ENCODE results near the gene VPS41.
"Not testable (repeated sequence)": the region's sequence is repeated elsewhere in the genome, so short reads cannot be mapped to it uniquely, and the experiment has no call there.

The VPS41 gene

DNA sequence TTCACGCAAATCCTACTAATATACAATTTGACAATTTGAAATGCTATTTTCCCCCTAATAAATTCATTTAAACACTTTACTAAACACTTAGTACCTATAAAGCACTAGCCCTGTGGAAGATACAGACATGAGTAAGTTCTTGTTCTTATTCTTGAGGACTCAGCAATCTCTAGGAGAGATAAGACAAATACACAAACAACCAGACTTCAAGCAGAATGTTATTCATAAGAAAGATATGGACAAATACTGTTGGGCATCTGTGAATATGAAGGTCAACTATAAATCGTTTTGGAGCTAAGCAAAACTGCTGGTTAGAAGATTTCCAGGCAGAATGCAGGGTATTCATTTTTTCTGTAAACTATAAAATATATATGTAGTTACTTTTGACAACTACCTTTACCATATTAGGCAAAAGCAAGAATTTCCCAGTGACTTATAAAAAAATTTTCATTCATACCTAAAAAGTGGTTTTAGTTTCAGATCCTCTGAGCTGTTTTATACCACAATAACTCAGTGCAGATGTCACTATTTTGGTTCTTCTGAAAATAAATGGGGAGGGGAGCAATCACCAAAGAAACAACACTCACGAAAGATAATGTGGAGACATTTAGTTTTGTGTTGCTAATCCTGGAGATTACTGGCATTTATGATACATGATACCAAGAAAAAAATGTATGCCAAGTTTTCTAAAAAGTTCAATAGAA is 3.8 kb downstream of the VPS41 start:
- DNase-seq: no peak

DNA sequence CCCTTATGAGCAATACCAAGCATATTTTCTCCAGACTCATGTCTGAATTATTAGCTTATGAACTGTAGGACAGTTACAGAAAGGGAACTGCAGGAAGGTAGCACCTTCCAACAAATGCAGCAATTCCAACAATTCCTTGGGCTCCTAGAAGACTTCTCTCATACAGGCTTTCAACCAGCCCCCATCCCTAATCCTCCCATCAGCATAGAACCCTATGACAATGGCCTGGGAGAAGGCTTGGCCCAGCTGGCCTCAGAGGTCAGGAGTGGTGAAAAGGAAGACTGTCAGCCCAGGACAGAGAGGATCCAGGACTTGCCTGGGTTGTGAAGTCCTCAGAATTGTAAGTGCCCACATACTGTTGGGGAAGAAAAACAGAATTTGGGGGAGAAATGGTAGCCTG is 5.9 kb downstream of the VPS41 start:
- DNase-seq: no peak

DNA sequence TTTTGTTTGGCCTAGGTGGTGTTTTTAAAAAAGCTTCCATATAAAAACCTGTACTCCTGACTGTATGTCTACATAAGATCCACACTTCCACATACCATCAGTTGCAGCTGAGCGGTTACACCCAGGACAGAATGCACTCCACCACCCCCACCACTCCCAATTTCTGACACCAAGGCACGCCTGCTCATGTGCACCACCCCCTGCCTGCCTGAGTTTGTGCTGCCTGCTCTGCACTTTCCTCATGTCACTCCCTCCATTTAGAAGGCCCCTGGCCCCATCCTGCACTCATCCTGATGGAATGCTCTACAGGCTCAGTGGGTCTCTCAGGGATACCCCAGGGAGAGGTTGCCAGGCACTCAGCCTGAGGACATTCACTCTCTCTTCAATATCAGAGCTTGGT is 6.5 kb downstream of the VPS41 start:
- no peak for DNase-seq

- no peak for DNase-seq
These were observed 15.9 kb downstream of the VPS41 start for GRCh38 chr7:38893061-38893460.

- DNase-seq: no peak
These were observed 18.4 kb downstream of the VPS41 start for GRCh38 chr7:38890597-38890996.

GRCh38 chr7:38889872-38890432 is 19.0 kb downstream of the VPS41 start:
- DNase-seq: no peak

- DNase-seq: no peak
These were observed 19.9 kb downstream of the VPS41 start for GRCh38 chr7:38889079-38889478.

DNA sequence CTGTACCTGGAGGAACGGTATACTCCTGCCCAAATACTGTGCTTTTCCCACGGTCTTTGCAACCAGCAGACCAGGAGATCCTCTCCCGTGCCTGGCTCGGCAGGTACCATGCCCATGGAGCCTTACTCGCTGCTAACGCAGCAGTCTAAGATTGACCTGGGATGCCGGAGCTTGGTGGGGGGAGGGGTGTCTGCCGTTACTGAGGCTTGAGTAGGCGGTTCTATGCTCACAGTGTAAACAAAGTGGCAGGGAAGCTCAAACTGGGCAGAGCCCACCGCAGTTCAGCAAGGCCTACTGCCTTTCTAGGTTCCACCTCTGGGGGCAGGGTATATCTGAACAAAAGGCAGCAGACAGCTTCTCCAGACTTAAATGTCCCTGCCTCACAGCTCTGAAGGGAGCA is 22.7 kb downstream of the VPS41 start:
- DNase-seq: no peak

GRCh38 chr7:38883706-38884105 is 25.3 kb downstream of the VPS41 start:
- no peak for DNase-seq

DNA sequence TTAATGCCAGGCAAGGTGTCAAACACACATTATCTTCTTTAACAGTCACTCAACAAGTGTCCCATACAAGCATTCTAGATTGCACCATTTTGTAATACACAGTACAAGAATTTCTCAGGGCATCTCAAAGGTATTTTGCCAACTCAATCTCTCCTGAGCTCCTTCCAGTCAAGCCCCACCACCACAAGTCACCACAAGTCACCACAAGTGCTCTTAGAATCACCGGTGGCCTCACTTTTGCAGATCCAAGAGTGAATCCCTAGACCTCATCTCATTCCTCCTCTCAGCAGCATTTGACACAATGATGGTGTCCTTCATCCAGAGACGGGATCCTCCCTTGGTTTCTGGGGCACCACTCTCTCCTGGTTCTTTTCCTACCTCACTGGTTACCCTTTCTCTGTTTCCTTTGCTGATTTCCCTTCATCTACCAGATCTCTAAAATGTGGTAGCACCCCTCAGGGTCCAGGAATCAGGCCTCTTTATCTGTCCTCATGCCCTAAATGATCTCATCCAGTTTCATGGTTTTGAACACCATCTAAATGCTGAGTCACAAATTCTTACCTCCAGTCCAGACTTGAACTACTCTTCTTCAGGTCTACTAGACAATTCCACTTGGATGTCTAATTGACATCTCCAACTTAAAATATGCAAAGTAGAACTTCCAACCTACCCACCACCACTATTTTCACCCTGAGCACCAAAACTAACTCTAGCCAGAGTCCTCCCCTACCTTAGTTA is 26.9 kb downstream of the VPS41 start:
- no peak for DNase-seq

DNA sequence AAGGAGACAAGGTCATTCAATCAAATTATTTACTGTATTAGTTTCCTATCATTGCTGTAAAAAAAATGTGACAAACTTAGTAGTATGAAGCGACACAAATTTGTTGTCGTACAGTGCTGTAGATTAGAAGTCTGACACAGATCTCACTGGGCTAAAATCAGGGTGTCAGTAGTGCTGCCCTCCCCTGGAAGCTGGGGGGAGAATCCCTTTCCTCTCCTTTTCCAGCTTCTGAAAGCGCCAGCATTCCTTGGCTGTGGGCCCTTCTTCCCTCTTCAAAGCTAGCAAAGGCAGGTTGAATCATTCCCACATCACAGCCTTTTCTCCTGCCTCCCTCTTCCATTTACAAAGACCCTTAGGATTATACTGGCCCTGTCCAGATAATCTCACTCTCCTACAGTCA is 28.0 kb downstream of the VPS41 start:
- no peak for DNase-seq

- DNase-seq: no peak
These were observed 28.5 kb downstream of the VPS41 start for GRCh38 chr7:38880454-38880853.

GRCh38 chr7:38880035-38880434 is 29.0 kb downstream of the VPS41 start:
- DNase-seq: no peak

DNA sequence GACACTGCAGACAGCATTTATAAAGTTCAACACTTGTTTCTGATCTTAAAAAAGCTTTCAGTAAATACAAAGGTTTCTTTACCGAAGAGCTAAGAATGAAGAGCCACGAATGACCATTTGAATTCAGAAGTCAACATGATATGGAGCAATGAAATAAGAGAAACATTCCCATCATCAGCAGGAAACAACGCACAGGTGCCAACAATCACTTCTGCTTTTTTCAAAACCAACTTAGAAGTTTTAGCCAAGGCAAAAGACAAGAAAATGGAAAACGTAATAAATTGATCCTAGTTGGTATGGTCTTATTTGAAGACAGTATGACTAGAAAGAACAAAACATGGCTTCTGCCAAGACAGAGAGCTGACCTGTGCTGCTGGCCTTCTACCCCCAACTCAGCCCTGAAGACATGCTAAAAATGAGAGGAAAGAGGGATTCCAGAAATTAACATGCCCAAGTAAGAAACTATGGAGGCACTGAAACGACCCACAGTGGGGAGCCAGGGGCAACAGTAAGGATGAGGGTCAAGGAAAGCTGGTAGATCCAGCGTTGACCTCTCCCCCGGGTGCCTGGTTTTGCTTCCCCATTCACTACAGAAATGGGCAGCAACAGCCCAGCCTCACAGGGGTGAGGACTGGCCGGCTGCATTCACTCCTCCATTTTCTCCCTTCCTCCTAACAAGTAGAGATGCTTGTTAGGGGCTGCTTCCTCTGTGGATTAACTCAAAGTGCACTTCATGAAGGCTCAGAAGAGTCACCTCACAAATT is 30.1 kb downstream of the VPS41 start:
- DNase-seq: no peak

DNA sequence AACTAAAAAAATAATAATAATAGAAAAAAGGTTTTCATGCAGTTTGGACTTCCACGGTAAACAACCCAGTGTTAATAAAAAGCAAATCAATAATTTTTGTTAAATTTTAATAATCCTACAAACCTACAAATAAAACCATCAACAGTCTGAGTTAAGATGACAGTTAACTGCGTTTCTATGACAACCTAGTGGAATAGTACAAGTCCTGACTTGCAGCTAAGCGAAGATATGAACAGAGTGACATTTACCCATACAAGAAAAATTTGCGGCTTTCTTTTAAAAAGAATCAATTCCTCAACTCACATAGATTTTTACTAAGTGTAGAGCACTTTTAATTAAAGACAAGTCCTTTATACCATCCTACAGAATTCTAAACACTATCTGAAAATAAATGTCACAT is 35.6 kb downstream of the VPS41 start:
- no peak for DNase-seq

GRCh38 chr7:38872202-38872601 is 36.8 kb downstream of the VPS41 start:
- DNase-seq: no peak

- no peak for DNase-seq
These were observed 38.8 kb downstream of the VPS41 start for GRCh38 chr7:38870147-38870546.

DNA sequence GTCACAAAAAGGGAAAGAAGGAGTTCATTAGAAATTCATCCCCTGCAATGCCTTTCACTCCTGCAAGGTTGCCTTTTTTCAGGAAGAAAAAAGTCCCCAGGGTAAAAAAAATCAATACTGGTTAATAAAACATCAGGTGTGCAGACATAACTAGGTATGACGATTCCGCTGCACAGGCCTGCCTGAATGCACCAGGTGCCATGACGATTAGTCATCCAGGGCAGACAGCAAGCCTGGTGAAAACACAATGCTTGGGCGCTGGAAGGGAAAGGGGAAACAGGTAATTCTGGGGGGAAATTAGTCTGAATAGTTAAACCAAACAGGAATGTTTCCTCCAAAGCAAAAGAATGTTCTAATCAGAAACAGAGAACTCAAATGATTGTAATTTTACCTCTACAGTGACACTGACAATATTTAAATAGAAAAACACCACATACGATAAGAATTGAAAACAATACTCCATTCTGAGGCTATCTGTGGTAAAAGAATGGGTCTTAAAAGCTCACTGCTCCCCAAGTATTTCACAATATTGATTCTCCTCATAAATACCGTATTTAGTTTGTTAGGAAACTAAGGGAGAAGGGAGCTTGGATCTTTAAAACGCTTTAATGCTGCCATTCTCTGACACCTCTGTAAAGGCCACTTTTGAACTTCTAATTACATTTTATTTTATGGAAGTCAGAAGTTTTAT is 45.2 kb downstream of the VPS41 start:
- no peak for DNase-seq

DNA sequence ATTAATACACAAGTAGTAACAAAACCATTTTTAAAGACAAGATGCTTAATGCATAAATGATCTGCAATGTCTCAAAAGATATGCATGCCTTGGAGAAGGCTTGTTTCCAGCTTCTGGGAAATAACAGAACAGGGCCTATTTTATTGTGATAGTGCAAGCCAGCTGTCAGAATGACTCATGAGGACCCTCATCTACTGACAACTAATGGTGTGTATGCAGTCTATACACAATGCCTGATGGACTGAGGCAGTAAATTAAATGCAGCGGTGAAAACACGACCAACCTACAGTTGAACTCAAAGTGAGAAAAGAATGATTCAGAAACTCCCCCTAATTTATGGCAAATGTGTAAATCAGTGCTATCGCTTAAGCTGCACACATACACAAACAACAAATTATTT is 46.3 kb downstream of the VPS41 start:
- DNase-seq: no peak

- DNase-seq: no peak
These were observed 50.6 kb downstream of the VPS41 start for GRCh38 chr7:38858259-38858884.

DNA sequence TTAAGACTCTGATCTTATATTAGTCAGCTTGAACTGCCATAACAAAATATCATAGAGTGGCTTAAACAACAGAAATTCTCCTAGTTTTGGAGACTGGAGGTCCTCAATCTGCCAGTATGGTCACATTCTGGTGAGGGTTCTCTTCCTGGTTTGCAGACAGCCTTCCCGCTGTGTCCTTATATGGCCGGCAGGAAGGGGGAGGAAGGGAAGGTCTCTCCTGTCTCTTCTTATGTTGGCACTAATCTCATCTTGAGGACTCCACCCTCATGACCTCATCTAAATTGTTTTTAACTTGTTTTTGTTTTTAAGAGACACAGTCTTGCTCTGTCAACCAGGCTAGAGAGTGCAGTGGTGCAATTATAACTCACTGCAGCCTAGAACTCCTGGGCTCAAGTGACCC is 53.1 kb downstream of the VPS41 start:
- no peak for DNase-seq

DNA sequence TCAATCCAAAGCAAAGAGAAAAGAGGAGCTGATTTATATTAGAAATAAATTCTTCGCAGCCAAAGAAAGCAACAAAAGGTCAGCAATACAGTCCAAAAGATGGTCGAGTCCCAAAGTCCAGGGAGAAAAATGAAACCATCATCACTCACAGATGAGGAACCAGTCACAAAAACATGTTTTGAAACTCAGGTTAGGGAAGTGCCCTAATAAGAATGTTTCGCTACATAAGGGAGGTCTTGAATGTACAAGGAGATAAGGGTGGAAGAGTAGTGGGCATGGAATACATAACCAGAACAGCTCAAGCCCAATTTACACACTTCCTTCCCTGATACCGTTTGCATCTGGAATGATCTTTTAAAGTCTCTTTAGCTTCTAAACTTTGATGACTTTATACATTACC is 53.6 kb downstream of the VPS41 start:
- DNase-seq: no peak

DNA sequence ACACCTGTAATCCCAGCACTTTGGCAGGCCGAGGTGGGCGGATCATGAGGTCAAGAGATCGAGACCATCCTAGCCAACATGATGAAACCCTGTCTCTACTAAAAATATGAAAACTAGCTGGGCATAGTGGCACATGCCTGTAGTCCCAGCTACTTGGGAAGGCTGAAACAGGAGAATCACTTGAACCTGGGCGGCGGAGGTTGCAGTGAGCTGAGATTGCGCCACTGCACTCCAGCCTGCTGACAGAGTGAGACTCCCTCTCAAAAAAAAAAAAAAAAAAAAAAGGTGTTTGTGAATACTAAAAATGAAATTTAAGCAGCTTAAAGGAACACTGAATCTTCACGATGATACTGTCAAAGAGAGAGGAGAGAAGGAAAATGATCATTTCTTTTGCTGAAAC is 54.0 kb downstream of the VPS41 start:
- not testable (repeated sequence) for DNase-seq

Measured in GDM1 (cell line).